NCI-H2107 treated with DMSO at 0.1 percent for 48 hours (cell line): ENCODE measurements around the gene CFAP410.
"Not testable (repeated sequence)": the region's sequence is repeated elsewhere in the genome, so short reads cannot be mapped to it uniquely, and the experiment has no call there.

Experiments used
- DNase-seq: peaks from one replicate; lab custom pipeline; 2025; ENCODE audit not compliant: unreplicated experiment; lab: John Stamatoyannopoulos, UW

The CFAP410 gene

GRCh38 chr21:44288251-44289110 lies 50.7 kb downstream of the CFAP410 start:
- no peak for DNase-seq

- no peak for DNase-seq
Observed at GRCh38 chr21:44286716-44287632, 52.2 kb downstream of the CFAP410 start.

GRCh38 chr21:44286086-44286715 lies 53.0 kb downstream of the CFAP410 start:
- DNase-seq = no peak

- no peak for DNase-seq
Observed at GRCh38 chr21:44285138-44285992, 53.8 kb downstream of the CFAP410 start, which contains the start of gene AIRE. Gene AIRE (plus strand): TSS chr21:44285876. CDS start chr21:44286007, 131 bp downstream.

GRCh38 chr21:44283948-44284347 lies 55.2 kb downstream of the CFAP410 start:
- DNase-seq = no peak

GRCh38 chr21:44283211-44283785 lies 55.9 kb downstream of the CFAP410 start:
- DNase-seq = not testable (repeated sequence)

- DNase-seq = no peak
Observed at GRCh38 chr21:44282370-44282769, 56.8 kb downstream of the CFAP410 start.

GRCh38 chr21:44281801-44282200 lies 57.4 kb downstream of the CFAP410 start:
- DNase-seq = no peak

GRCh38 chr21:44279354-44280260 lies 59.6 kb downstream of the CFAP410 start:
- peak; percentile 85 for DNase-seq
